Testis (tissue), 2 donors: ENCODE measurements around the gene HERC2.
"Not testable (repeated sequence)": the region's sequence is repeated elsewhere in the genome, so short reads cannot be mapped to it uniquely, and the experiment has no call there.

Experiments
- POLR2A ChIP-seq: fragments of 450-650 bp; IDR thresholded peaks from one replicate; pipeline ENCODE4 v1.6.1; 2017; ENCODE audit warnings: antibody characterized with exemption, mild to moderate bottlenecking, moderate library complexity
- TF ChIP-seq, protein P1 (sequence below), 3 experiments: fragments of 450-650 bp in 2 of 3; fragments of 200-600 bp in 1 of 3; sonication (generic) in 1 of 3; IDR thresholded peaks; one replicate each; pipeline ENCODE4 v1.5.1; 2016 to 2019; ENCODE audit warnings: antibody characterized with exemption in 3 of 3, mild to moderate bottlenecking in 2 of 3, moderate library complexity in 1 of 3

DNA sequence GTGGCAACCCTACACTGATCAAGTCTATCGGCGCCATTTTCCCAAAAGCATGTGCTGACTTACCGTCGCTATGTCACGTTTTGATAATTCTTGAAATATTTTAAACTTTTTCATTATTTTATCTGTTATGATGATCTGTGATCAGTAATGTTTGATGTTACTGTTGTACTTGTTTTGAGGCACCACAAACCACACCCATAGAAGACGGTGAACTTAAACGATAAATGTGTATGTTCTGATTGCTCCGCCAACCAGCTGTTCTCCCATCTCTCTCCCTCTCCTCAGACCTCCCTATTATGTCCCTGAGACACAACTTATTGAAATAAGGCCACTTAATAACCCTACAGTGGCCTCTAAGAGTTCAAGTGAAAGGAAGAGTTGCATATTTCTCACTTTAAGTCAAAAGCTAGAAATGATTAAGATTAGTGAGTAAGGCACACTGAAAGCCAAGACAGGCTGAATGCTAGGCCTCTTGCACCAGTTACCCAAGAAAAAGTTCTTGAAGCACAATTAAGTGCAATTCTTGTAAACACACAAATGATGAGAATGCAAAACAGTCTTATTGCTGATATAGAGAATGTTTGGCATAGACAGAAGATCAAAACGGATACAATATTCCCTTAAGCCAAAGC, 184.5 kb downstream of the HERC2 start:
- TF ChIP-seq, protein P1, sequence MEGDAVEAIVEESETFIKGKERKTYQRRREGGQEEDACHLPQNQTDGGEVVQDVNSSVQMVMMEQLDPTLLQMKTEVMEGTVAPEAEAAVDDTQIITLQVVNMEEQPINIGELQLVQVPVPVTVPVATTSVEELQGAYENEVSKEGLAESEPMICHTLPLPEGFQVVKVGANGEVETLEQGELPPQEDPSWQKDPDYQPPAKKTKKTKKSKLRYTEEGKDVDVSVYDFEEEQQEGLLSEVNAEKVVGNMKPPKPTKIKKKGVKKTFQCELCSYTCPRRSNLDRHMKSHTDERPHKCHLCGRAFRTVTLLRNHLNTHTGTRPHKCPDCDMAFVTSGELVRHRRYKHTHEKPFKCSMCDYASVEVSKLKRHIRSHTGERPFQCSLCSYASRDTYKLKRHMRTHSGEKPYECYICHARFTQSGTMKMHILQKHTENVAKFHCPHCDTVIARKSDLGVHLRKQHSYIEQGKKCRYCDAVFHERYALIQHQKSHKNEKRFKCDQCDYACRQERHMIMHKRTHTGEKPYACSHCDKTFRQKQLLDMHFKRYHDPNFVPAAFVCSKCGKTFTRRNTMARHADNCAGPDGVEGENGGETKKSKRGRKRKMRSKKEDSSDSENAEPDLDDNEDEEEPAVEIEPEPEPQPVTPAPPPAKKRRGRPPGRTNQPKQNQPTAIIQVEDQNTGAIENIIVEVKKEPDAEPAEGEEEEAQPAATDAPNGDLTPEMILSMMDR (IDR thresholded peaks at IDR 0.05) = not testable (repeated sequence)
- not testable (repeated sequence) for TF ChIP-seq POLR2A
